WERI-Rb-1 (cell line): ENCODE measurements around the gene ARHGAP25.

Experiments
- DNase-seq: peaks from one replicate; pipeline ENCODE4 v3.0.0-alpha.2; 2020
- H3K27ac ChIP-seq: fragments of 250-450 bp; sonication (Bioruptor Pico); 2 replicates; pipeline ENCODE4 v1.5.1; 2020; ENCODE audit warnings: mild to moderate bottlenecking, moderate library complexity
- H3K27me3 ChIP-seq: fragments of 250-450 bp; sonication (Bioruptor Pico); 2 replicates; pipeline ENCODE4 v1.5.1; 2021; ENCODE audit warnings: mild to moderate bottlenecking, low read depth, moderate library complexity; ENCODE audit not compliant: insufficient read depth, severe bottlenecking
- H3K36me3 ChIP-seq: fragments of 250-450 bp; sonication (Bioruptor Pico); 2 replicates; pipeline ENCODE4 v1.5.1; 2020; ENCODE audit warnings: mild to moderate bottlenecking, moderate library complexity
- H3K4me3 ChIP-seq: 2 replicates; pipeline ENCODE4 v1.5.1; 2011; ENCODE audit warnings: low read depth, mild to moderate bottlenecking, control low read depth, low read length
- H3K9me3 ChIP-seq: fragments of 250-450 bp; sonication (Bioruptor Pico); 2 replicates; pipeline ENCODE4 v1.5.1; 2021; ENCODE audit warnings: mild to moderate bottlenecking, moderate library complexity; ENCODE audit not compliant: severe bottlenecking
- CTCF ChIP-seq: IDR thresholded peaks from 2 replicates; pipeline ENCODE4 v1.5.1; 2011; ENCODE audit warnings: low read depth, mild to moderate bottlenecking, control low read depth, inconsistent platforms, low read length

ARHGAP25 gene

GRCh38 chr2:68768951-68769350, 34.3 kb downstream of the ARHGAP25 start:
- DNase-seq = no peak
- H3K4me3 ChIP-seq = no peak overlapping the region
- no peak for TF ChIP-seq CTCF
- no peaks in the 10 kb centered on the region for H3K36me3 ChIP-seq
- H3K9me3 ChIP-seq = no peaks in the 10 kb centered on the region
- peaks cover 40% of the 10 kb centered on the region for H3K27me3 ChIP-seq
- no peak overlapping the region for H3K27ac ChIP-seq

- no peaks in the 10 kb centered on the region for H3K9me3 ChIP-seq
- no peak overlapping the region for H3K27ac ChIP-seq
- H3K36me3 ChIP-seq = no peaks in the 10 kb centered on the region
- H3K27me3 ChIP-seq = peaks cover 41% of the 10 kb centered on the region
- no peak for TF ChIP-seq CTCF
- no peak overlapping the region for H3K4me3 ChIP-seq
- no peak for DNase-seq
These were observed 35.1 kb downstream of the ARHGAP25 start for GRCh38 chr2:68769586-68770270.

GRCh38 chr2:68770271-68771111, 35.9 kb downstream of the ARHGAP25 start:
- Histone ChIP-seq H3K36me3 (no peaks in the 10 kb centered on the region), H3K27ac (no peak overlapping the region), H3K4me3 (no peak overlapping the region), H3K9me3 (no peaks in the 10 kb centered on the region), H3K27me3 (peaks cover 46% of the 10 kb centered on the region)
- no peak for DNase-seq
- no peak for TF ChIP-seq CTCF

GRCh38 chr2:68771211-68771751, 36.7 kb downstream of the ARHGAP25 start:
- Histone ChIP-seq H3K9me3 (no peaks in the 10 kb centered on the region), H3K27me3 (peaks cover 45% of the 10 kb centered on the region), H3K27ac (no peak overlapping the region), H3K36me3 (no peaks in the 10 kb centered on the region), H3K4me3 (no peak overlapping the region)
- no peak for TF ChIP-seq CTCF
- no peak for DNase-seq

- Histone ChIP-seq H3K27me3 (peaks cover 51% of the 10 kb centered on the region), H3K4me3 (no peak overlapping the region), H3K36me3 (no peaks in the 10 kb centered on the region), H3K9me3 (no peaks in the 10 kb centered on the region), H3K27ac (no peak overlapping the region)
- no peak for DNase-seq
- no peak for TF ChIP-seq CTCF
These were observed 37.5 kb downstream of the ARHGAP25 start for GRCh38 chr2:68772109-68772508.
